SK-N-SH (cell line): ENCODE results near the gene ZNF620. TPM values are rescaled to one million over a fixed set of nuclear protein-coding genes. Genes with fewer than 3 reads are reported as not detected.
A peak's percentile ranks its signal among the peaks of the same experiment; 100 is the strongest.

ENCODE experiments used
- CTCF ChIA-PET: fragments of 300-600, 350-600 bp; formaldehyde crosslinking; extraction: SDS; loops from one replicate; lab custom pipeline; 2021; lab: Yijun Ruan, JAX
- POLR2A ChIA-PET: fragments of 350-600 bp; sonication (Branson Sonifier 250); formaldehyde crosslinking; extraction: SDS; loops from one replicate; lab custom pipeline; 2020; ENCODE audit warnings: antibody characterized with exemption, inconsistent platforms; lab: Yijun Ruan, JAX
- DNase-seq: peaks from one replicate; pipeline ENCODE4 v3.0.0; 2012
- H2AFZ ChIP-seq: fragments of 200-600 bp; sonication (generic); 2 replicates; pipeline ENCODE4 v1.8.1; 2016; ENCODE audit warnings: antibody characterized with exemption, mild to moderate bottlenecking, low read depth
- H3F3A ChIP-seq: fragments of 200-600 bp; sonication (generic); replicated peaks from 2 replicates; pipeline ENCODE3; 2016; ENCODE audit warnings: antibody characterized with exemption, mild to moderate bottlenecking; ENCODE audit not compliant: insufficient read depth
- H3K27ac ChIP-seq, 2 experiments: fragments of 200-500 bp in 1 of 2; fragments of 200-600 bp in 1 of 2; sonication (Bioruptor generic) in 1 of 2; sonication (generic), shearing (Covaris generic) in 1 of 2; 2 replicates each; pipeline versions ENCODE4 v1.5.1 to v1.6.1; 2014 to 2016; ENCODE audit warnings: low read depth in 2 of 2, inconsistent platforms in 1 of 2, low read length in 1 of 2, mild to moderate bottlenecking in 1 of 2, mixed read lengths in 1 of 2
- H3K27me3 ChIP-seq: fragments of 200-600 bp; sonication (generic), shearing (Covaris generic); 2 replicates; pipeline ENCODE4 v1.6.1; 2016; ENCODE audit warnings: mixed run types; ENCODE audit not compliant: insufficient read depth
- H3K36me3 ChIP-seq, 2 experiments: fragments of 200-500 bp in 1 of 2; fragments of 200-600 bp in 1 of 2; sonication (Bioruptor generic) in 1 of 2; sonication (generic) in 1 of 2; replicated peaks in 1 of 2; 2 replicates each; pipeline versions ENCODE3 to v1.5.1; 2014 to 2016; ENCODE audit warnings: low read length in 1 of 2, mild to moderate bottlenecking in 1 of 2; ENCODE audit not compliant: insufficient read depth in 2 of 2, control insufficient read depth in 1 of 2
- H3K4me1 ChIP-seq, 2 experiments: fragments of 200-500 bp in 1 of 2; fragments of 200-600 bp in 1 of 2; sonication (Bioruptor generic) in 1 of 2; sonication (generic), shearing (Covaris generic) in 1 of 2; 2 replicates each; pipeline versions ENCODE4 v1.5.1 to v1.6.1; 2014 to 2016; ENCODE audit warnings: low read depth in 1 of 2, low read length in 1 of 2, mixed run types in 1 of 2; ENCODE audit not compliant: insufficient read depth in 2 of 2, control insufficient read depth in 1 of 2
- H3K4me2 ChIP-seq: fragments of 200-600 bp; sonication (generic), shearing (Covaris generic); 2 replicates; pipeline ENCODE4 v1.6.1; 2017; ENCODE audit warnings: mixed run types
- H3K4me3 ChIP-seq, 2 experiments: fragments of 200-500 bp in 1 of 2; fragments of 200-600 bp in 1 of 2; sonication (Bioruptor generic) in 1 of 2; sonication (generic), shearing (Covaris generic) in 1 of 2; 2 replicates each; pipeline versions ENCODE4 v1.5.1 to v1.8.1; 2014 to 2016; ENCODE audit warnings: low read depth in 2 of 2, inconsistent platforms in 1 of 2, low read length in 1 of 2, mild to moderate bottlenecking in 1 of 2, mixed read lengths in 1 of 2, moderate library complexity in 1 of 2
- H3K79me2 ChIP-seq: fragments of 200-600 bp; sonication (generic); 2 replicates; pipeline ENCODE4 v1.8.1; 2017; ENCODE audit warnings: mild to moderate bottlenecking; ENCODE audit not compliant: insufficient read depth
- H3K9ac ChIP-seq: fragments of 200-600 bp; sonication (generic); 2 replicates; pipeline ENCODE4 v1.6.1; 2017; ENCODE audit warnings: mixed run types
- H3K9me2 ChIP-seq: fragments of 200-600 bp; sonication (generic); 2 replicates; pipeline ENCODE4 v1.6.1; 2017; ENCODE audit warnings: mixed run types
- H3K9me3 ChIP-seq: fragments of 200-600 bp; sonication (generic); 2 replicates; pipeline ENCODE4 v1.6.1; 2017; ENCODE audit warnings: mixed run types, mild to moderate bottlenecking, moderate library complexity
- H4K20me1 ChIP-seq: fragments of 200-600 bp; sonication (generic); 2 replicates; pipeline ENCODE4 v1.6.1; 2017; ENCODE audit warnings: mild to moderate bottlenecking, mixed run types; ENCODE audit not compliant: insufficient read depth
- CHD2 ChIP-seq: fragments of 150-350 bp; IDR thresholded peaks from 2 replicates; pipeline ENCODE4 v1.6.1; 2018; ENCODE audit warnings: low read length; ENCODE audit not compliant: partially characterized antibody
- EP300 ChIP-seq, 2 experiments: IDR thresholded peaks; 2 replicates each; pipeline versions ENCODE4 v1.4.0 to v1.6.1; 2012; ENCODE audit warnings: borderline replicate concordance in 1 of 2, low read depth in 1 of 2, low read length in 1 of 2
- EZH2phosphoT487 ChIP-seq: fragments of 200-600 bp; sonication (generic); IDR thresholded peaks from 2 replicates; pipeline ENCODE4 v1.6.1; 2017; ENCODE audit warnings: low read depth, mixed run types, mild to moderate bottlenecking, antibody characterized with exemption, moderate library complexity, borderline replicate concordance
- FOSL2 ChIP-seq: IDR thresholded peaks from 2 replicates; pipeline ENCODE4 v1.4.0; 2012; ENCODE audit warnings: low read depth, mild to moderate bottlenecking, moderate library complexity, borderline replicate concordance
- FOXJ3 ChIP-seq: sonication (generic); formaldehyde crosslinking; IDR thresholded peaks from 2 replicates; pipeline ENCODE4 v1.5.1; 2020; ENCODE audit warnings: mild to moderate bottlenecking, missing genetic modification reagents
- FOXM1 ChIP-seq: IDR thresholded peaks from 2 replicates; pipeline ENCODE4 v1.4.0; 2012; ENCODE audit warnings: low read depth, mild to moderate bottlenecking
- GATA2 ChIP-seq: sonication (generic); formaldehyde crosslinking; IDR thresholded peaks from 2 replicates; pipeline ENCODE4 v1.5.0; 2020; ENCODE audit warnings: mild to moderate bottlenecking, missing genetic modification reagents
- IRF3 ChIP-seq: fragments of 150-350 bp; IDR thresholded peaks from 2 replicates; pipeline ENCODE4 v1.6.1; 2016; ENCODE audit warnings: mild to moderate bottlenecking, low read depth, low read length
- JUND ChIP-seq: IDR thresholded peaks from 2 replicates; pipeline ENCODE4 v1.4.0; 2012
- MAX ChIP-seq: IDR thresholded peaks from 2 replicates; pipeline ENCODE4 v1.4.0; 2012; ENCODE audit warnings: low read depth
- MXI1 ChIP-seq: IDR thresholded peaks from 2 replicates; pipeline ENCODE4 v1.6.1; 2012; ENCODE audit warnings: mild to moderate bottlenecking, low read depth, low read length, improper control_type of control experiment
- PBX3 ChIP-seq: IDR thresholded peaks from 2 replicates; pipeline ENCODE4; 2012
- POLR2AphosphoS5 ChIP-seq: IDR thresholded peaks from 2 replicates; pipeline ENCODE4 v1.6.1; 2012; ENCODE audit warnings: low read depth, low read length
- RAD21 ChIP-seq: IDR thresholded peaks from 2 replicates; pipeline ENCODE4 v1.6.1; 2012; ENCODE audit warnings: mild to moderate bottlenecking, low read length
- RCOR1 ChIP-seq: fragments of 150-350 bp; IDR thresholded peaks from 2 replicates; pipeline ENCODE4 v1.6.1; 2017; ENCODE audit warnings: antibody characterized with exemption, low read length
- REST ChIP-seq: IDR thresholded peaks from 2 replicates; pipeline ENCODE4 v1.6.1; 2012; ENCODE audit warnings: mild to moderate bottlenecking, low read depth, low read length, moderate library complexity
- RFX5 ChIP-seq: IDR thresholded peaks from 2 replicates; pipeline ENCODE4 v1.6.1; 2012; ENCODE audit warnings: mild to moderate bottlenecking, improper control_type of control experiment, low read length
- RXRA ChIP-seq: IDR thresholded peaks from 2 replicates; pipeline ENCODE4 v1.4.0; 2012; ENCODE audit warnings: low read depth, mild to moderate bottlenecking, borderline replicate concordance
- SIN3A ChIP-seq: IDR thresholded peaks from 2 replicates; pipeline ENCODE4 v1.6.1; 2012; ENCODE audit warnings: low read depth, mild to moderate bottlenecking, low read length, moderate library complexity, borderline replicate concordance
- TEAD4 ChIP-seq: IDR thresholded peaks from 2 replicates; pipeline ENCODE4 v1.4.0; 2012; ENCODE audit warnings: mild to moderate bottlenecking, borderline replicate concordance; ENCODE audit not compliant: insufficient read depth
- USF1 ChIP-seq: IDR thresholded peaks from 2 replicates; pipeline ENCODE4 v1.4.0; 2012; ENCODE audit warnings: low read depth, borderline replicate concordance
- YY1 ChIP-seq: IDR thresholded peaks from 2 replicates; pipeline ENCODE4 v1.4.0; 2012; ENCODE audit warnings: low read depth, mild to moderate bottlenecking
- ZBTB33 ChIP-seq: IDR thresholded peaks from 2 replicates; pipeline ENCODE4 v1.4.0; 2012; ENCODE audit warnings: low read depth, borderline replicate concordance
- WGBS: methylation state at CpG from one replicate; pipeline ENCODE4 v1.1.6; 2017; ENCODE audit warnings: low lambda C conversion rate; 5-methylcytosine and 5-hydroxymethylcytosine counted together
- polyA plus RNA-seq, 3 experiments: library from polyadenylated mRNA; depleted of rRNA; stranded (reverse); fragments of >200 nt; gene quantifications; 2 replicates each; pipeline ENCODE4 v1.2.3, GENCODE V29; 2012

Gene ZNF620
- polyA plus RNA-seq, 1 of the 3 experiments (the other 2 are of a cell fraction), result 2.0 TPM

- Histone ChIP-seq H3K27ac (peak overlapping the region in 1 of 2 experiments; percentile 82; a peak in 2 of 4 replicates), H3K27me3 (no peaks in the 10 kb centered on the region), H3K4me1 (peaks cover 2 to 8% of the 10 kb centered on the region in 2 experiments), H3K79me2 (no peaks in the 10 kb centered on the region), H3K4me3 (no peak overlapping the region), H3F3A (peaks cover 5% of the 10 kb centered on the region), H3K9me2 (no peaks in the 10 kb centered on the region), H3K4me2 (peak overlapping the region; percentile 74), H3K36me3 (peaks cover 0 to 2% of the 10 kb centered on the region in 2 experiments), H3K9ac (peak overlapping the region; percentile 70; the same call in 1 of the 2 replicates), H4K20me1 (no peaks in the 10 kb centered on the region), H2AFZ (no peak overlapping the region), H3K9me3 (no peaks in the 10 kb centered on the region)
- no peak for DNase-seq
- 86% methylated on average over 5 of the region's 5 CpGs for WGBS
- POLR2A ChIA-PET, result interaction anchor here (1.2 to 2.3 kb wide), 5 partner anchors 10 to 694 kb away, joined by 3 to 45 read pairs (median 12); partner anchors contain the start of genes CTNNB1, RPL14, ZNF619 and ZNF621
- CTCF ChIA-PET, result interaction anchor here (1.1 to 3.0 kb wide), 11 partner anchors 9 to 178 kb away, joined by 3 to 14 read pairs (median 6); partner anchors contain the start of genes ZNF619 and ZNF621
- TF ChIP-seq GATA2 (CRISPR knock-in tag), result no peak
- no peak; the same call in 1 of the 2 replicates for TF ChIP-seq YY1
- no peak for TF ChIP-seq RAD21
- no peak; the same call in 1 of the 2 replicates for TF ChIP-seq POLR2AphosphoS5
- peak; percentile 57; the same call in 1 of the 2 replicates for TF ChIP-seq TEAD4
- TF ChIP-seq FOXJ3 (CRISPR knock-in tag), result no peak
- peak; percentile 75 for TF ChIP-seq JUND
- no peak for TF ChIP-seq ZBTB33
- no peak for TF ChIP-seq RFX5
- TF ChIP-seq EP300 (IDR thresholded peaks at IDR 0.05; ENCODE audit: borderline replicate concordance in 1 of 2, low read depth in 1 of 2, low read length in 1 of 2), result no peak; a peak in 1 of 4 replicates
- no peak for TF ChIP-seq SIN3A
- TF ChIP-seq RCOR1, result no peak
- TF ChIP-seq FOXM1, result no peak
- TF ChIP-seq REST, result no peak
- TF ChIP-seq PBX3, result peak; percentile 22; the same call in 1 of the 2 replicates
- no peak for TF ChIP-seq CHD2
- TF ChIP-seq MXI1, result no peak
- peak; percentile 79 for TF ChIP-seq MAX
- TF ChIP-seq USF1, result no peak
- no peak for TF ChIP-seq IRF3
- TF ChIP-seq RXRA, result 0 out of 2 replicates have a peak, but pooled peaks have one; percentile 34
- peak; percentile 84 for TF ChIP-seq FOSL2
- TF ChIP-seq EZH2phosphoT487, result no peak
Measured at GRCh38 chr3:40504636-40505430, 1.0 kb upstream of the ZNF620 start.
